ENCODE results near the gene PHACTR3.

Gene PHACTR3

GRCh38 chr20:59660471-59660870 is 56.1 kb downstream of the PHACTR3 start:
- H3K4me3 ChIP-seq (ENCODE audit: low read length), result no peak overlapping the region
- no peak for TF ChIP-seq CTCF (conservative IDR thresholded peaks at IDR 0.05; ENCODE audit: low read length)
- no peak for DNase-seq (ENCODE audit: low read depth)

- H3K4me3 ChIP-seq (ENCODE audit: low read length), result no peak overlapping the region
- TF ChIP-seq CTCF (conservative IDR thresholded peaks at IDR 0.05; ENCODE audit: low read length), result no peak
- no peak for DNase-seq (ENCODE audit: low read depth)
These were observed 56.8 kb downstream of the PHACTR3 start for GRCh38 chr20:59661153-59661552.

- TF ChIP-seq CTCF (conservative IDR thresholded peaks at IDR 0.05; ENCODE audit: low read length), result no peak
- no peak for DNase-seq (ENCODE audit: low read depth)
These were observed 57.3 kb downstream of the PHACTR3 start for GRCh38 chr20:59661621-59662020.

GRCh38 chr20:59662161-59662560 is 57.8 kb downstream of the PHACTR3 start:
- no peak for DNase-seq (ENCODE audit: low read depth)
- no peak overlapping the region for H3K4me3 ChIP-seq (ENCODE audit: low read length)
- TF ChIP-seq CTCF (conservative IDR thresholded peaks at IDR 0.05; ENCODE audit: low read length), result no peak

More at GRCh38 chr20:59661621-59662020, 57.3 kb downstream of the PHACTR3 start:
- no peak overlapping the region for H3K4me3 ChIP-seq (ENCODE audit: low read length)

GRCh38 chr20:59662856-59663512 is 58.6 kb downstream of the PHACTR3 start:
- no peak for DNase-seq (ENCODE audit: low read depth)
- no peak for TF ChIP-seq CTCF (conservative IDR thresholded peaks at IDR 0.05; ENCODE audit: low read length)

GRCh38 chr20:59663513-59664060 is 59.2 kb downstream of the PHACTR3 start:
- no peak for DNase-seq (ENCODE audit: low read depth)
- no peak for TF ChIP-seq CTCF (conservative IDR thresholded peaks at IDR 0.05; ENCODE audit: low read length)
- no peak overlapping the region for H3K4me3 ChIP-seq (ENCODE audit: low read length)

More at GRCh38 chr20:59662856-59663512, 58.6 kb downstream of the PHACTR3 start:
- H3K4me3 ChIP-seq (ENCODE audit: low read length), result no peak overlapping the region

GRCh38 chr20:59664421-59664941 is 60.1 kb downstream of the PHACTR3 start:
- H3K4me3 ChIP-seq (ENCODE audit: low read length), result no peak overlapping the region
- DNase-seq (ENCODE audit: low read depth), result no peak
- TF ChIP-seq CTCF (conservative IDR thresholded peaks at IDR 0.05; ENCODE audit: low read length), result no peak
